ENCODE results near the gene SLC26A1.

The SLC26A1 gene

GRCh38 chr4:997375-998071, 4.3 kb upstream of the SLC26A1 start:
- no peak for DNase-seq

DNA sequence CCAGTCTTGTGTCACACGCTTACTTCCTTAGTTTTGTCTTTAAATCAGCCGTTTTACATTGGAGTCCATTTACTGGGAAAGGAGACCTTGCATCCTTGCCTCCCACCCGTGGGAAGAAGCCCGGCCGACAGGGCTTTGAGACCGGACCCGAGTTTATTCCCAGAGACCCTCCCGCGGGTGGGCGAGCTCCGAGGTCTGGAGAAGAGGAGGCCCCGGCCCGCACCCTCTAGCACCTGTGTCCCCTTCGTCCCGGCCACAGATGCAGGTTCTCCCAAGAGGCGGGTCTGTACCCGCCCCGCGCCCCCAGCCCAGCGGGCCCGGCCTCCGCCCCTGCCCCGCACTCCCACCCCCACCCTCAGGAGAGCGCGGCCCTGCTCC, 3.8 kb upstream of the SLC26A1 start:
- DNase-seq = no peak

DNA sequence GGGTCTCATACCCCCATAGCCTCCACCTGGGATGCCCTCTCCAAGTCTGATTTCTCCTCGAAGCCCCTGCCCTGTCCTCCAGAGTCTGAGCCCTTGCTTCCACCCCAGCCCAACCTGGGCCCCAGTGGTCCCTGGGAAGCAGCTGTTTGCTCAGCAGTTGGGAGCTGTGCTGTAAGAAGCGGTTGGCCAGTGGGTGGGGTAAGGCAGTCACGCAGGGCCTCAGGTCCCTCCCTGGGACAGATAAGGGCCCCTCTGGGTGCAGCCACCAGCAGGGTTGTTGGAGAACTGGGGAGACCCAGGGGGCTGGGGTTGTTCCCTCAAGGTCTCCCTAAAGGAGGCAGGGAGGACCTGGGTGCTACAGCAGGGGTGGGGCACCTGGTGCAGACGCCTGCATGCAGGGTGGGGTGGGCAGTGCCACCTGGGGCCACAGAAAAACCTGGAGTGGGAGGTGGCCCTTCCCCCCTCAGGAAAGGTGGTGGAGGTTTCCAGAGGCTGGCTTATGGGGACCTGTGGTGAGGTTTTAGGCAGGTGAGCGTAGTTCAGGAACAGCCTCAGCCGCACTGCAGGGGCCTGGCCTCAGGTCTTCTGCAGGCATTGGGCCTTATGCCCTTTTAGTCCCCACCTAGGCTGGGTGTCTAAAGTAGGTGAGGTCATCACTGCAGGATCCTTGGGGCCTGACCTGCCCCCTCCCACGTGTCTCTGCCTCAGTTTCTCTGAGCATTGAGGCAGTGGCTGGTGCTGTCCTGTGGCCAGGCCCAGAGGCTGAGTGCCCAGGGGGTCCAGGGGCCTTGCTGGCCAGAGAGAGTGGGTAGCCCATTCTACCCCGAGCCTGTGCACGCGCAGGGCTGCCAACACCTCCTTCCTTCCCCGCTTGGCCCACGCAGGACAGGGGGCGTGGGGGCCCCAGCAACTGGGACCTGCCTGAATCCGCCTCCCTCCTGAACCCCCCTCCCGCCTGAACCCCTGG, 3.1 kb upstream of the SLC26A1 start:
- no peak for DNase-seq

GRCh38 chr4:995311-996026, 2.3 kb upstream of the SLC26A1 start:
- DNase-seq = no peak

GRCh38 chr4:992297-993110, 700 bp downstream of the SLC26A1 start:
- DNase-seq = no peak

DNA sequence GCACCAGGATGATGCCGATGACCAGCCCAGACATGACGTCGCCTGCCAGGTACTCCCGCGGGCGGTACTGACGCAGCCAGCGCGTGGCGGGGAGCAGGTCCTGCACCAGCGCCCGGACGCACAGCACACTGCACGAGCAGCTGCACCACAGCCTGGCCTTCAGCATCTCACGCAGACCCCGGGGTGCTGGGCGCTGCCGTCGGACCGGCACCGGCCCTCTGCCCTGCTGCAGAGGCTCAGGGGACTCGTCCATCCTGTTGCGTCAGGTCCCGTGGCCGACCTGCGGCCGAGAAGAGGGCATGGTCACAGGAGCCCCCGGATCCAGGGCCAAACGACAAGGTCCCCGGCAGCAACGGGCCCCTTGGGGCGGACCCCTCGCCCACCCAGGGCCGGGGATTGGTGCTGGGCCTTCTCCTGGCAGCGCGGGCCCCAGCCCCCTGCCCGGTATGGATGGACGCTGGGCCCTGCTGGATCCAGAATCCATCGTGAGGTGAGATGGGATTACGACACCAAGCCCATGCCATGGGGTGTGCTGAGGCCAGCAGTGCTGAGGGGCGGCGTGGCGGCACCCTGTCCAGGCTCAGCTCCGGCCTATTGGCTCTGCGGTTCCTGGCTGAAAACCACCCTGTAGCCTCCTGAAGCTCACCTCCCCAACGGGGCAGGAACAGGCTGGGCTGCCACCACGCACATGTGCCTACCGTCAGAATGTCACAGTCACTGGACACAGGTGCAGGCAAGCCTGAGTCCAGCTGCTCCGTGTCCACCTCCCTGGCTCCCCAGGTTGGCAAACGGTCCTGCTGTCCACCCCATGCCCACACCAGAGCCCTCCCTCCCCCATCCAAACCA, 1.5 kb downstream of the SLC26A1 start:
- no peak for DNase-seq

DNA sequence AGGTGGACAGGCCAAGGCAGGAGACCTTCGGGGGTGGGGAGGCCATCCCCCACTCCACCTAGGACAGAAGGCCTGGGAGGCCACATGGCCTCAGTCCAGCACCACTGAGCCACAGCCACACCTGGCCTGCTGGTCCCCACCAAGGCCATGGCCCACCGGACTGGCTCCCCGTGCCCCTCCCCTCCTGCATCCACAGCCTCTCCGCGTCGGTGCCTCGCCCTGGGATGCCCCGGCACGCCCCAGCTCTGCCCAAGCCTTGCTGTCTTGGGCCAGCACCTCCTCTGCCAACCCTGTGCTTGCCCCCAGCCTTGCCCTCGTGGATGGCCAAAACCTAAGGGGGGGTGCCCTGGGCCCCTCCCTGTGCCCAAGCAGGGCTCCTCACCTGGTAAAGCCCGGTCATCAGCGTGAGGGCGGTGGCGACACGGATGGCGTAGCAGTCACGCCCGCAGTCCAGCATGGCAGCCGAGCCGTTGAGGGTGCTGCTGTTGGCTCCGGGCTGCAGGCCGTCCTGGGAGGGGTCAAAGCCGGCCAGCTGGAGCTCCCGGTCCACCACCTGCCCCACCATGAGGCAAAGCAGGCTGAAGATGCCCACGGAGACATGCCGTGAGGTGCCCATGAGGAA, 2.3 kb downstream of the SLC26A1 start:
- DNase-seq = no peak

GRCh38 chr4:989722-990471, 3.3 kb downstream of the SLC26A1 start:
- no peak for DNase-seq

DNA sequence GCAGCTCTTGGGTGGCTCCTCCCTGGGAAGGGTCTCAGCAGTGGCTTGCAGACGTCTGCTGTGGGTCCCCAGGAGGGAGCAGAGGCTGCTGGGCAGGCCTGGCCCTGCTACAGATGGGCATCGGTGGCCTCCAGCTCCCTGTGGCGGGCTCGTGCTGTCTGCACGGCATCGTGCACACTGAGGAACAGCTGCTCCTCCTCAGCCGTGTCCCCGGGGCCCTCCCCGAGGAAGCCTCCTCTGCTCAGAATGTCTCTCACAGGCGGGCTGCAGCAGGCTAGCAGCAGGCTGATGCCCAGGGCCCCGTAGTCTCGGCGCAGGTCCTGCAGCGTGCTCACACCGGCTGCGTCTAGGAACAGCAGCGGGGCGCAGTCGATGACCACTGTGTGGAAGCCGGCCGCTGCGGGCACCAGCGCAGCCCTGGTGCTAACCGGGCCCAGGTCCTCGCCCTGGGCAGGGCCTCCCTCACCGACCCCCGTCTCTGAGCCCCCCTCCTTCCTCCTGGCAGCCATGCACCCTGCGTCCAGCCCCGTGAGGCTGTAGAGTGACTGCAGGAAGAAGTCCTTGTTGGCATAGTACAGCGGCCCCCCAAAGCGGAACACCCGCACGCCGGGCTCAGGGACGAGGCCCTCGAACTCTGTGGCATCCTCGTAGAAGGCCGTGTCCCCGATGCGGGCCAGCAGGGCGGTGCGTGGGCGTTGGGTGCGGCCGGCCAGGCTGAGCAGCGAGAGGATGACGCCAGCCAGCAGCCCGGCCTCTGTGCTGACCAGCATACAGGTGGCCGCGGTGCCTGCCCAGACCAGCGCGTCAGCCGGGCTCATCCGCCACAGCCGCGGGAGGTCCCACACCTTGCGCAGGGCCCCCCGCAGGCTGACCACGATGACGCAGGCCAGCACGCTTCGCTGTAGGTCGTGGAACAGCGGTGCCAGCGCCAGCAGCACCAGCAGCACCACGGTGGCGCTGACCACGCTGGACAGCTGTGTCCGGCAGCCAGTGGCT, 4.2 kb downstream of the SLC26A1 start:
- no peak for DNase-seq

DNA sequence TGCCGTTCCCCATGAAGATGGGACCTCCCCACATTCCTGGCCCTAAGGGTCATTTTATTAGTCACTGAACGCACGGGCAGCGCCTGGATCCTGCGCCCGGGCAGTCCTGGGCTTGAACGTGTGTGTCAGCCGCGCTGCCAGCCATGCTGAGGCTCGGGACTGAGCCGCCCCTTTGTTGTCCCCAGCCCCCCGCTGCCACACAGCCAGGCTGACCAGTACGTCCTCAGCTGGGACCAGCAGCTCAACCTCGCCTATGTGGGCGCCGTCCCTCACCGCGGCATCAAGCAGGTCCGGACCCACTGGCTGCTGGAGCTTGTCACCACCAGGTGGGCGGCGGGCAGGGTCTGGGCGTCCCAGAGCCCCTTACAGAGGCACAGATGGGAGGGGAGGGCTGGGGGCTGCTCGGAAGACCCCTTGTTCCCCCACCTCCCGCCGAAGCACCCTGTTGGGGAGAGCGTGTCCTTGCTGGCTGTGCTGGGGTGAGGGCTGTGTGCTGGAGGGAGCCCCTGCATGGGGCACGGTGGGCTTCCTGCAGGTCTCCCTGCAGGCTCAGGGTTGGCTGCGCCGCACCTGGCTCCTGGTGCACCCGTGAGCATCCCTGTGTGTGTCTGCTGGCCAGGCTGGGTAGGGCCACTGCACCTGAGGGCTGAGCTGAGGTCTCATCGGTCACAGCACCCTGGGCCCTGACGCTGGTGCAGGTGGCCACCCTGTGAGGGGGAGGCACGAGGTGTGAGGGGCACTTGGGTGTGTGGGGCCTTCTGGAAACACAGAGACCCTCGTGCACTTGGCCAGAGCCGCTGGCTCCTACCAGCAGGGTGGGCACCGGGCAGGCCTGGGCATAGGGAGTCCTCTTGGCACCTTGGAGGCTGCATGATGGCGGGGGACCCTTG, 5.3 kb downstream of the SLC26A1 start:
- no peak for DNase-seq

GRCh38 chr4:986879-987623, 6.2 kb downstream of the SLC26A1 start, which contains the start of gene IDUA:
Gene IDUA (plus strand): TSS chr4:987044. CDS start chr4:987085, 41 bp downstream.
- no peak for DNase-seq

DNA sequence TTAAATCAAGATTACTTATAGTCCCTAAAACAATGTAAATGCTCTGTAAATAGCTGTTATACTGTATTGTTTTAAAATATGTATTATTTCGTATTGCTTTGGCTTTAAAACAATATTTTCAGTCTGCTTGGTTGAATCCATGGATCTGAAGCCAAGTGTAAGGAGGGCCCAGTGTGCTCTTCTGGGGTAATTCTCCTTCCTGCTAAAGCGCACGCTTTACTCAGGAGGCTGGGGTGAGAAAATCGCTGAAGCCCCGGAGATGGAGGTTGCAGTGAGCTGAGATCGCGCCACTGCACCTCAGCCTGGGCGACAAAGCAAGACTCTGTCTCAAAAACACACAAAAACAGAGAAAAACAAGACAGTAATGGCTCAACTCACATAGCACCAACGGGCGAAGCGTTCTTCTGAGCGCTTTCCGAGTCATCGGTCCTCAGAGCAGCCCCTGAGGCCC, 6.8 kb downstream of the SLC26A1 start:
- DNase-seq = no peak

DNA sequence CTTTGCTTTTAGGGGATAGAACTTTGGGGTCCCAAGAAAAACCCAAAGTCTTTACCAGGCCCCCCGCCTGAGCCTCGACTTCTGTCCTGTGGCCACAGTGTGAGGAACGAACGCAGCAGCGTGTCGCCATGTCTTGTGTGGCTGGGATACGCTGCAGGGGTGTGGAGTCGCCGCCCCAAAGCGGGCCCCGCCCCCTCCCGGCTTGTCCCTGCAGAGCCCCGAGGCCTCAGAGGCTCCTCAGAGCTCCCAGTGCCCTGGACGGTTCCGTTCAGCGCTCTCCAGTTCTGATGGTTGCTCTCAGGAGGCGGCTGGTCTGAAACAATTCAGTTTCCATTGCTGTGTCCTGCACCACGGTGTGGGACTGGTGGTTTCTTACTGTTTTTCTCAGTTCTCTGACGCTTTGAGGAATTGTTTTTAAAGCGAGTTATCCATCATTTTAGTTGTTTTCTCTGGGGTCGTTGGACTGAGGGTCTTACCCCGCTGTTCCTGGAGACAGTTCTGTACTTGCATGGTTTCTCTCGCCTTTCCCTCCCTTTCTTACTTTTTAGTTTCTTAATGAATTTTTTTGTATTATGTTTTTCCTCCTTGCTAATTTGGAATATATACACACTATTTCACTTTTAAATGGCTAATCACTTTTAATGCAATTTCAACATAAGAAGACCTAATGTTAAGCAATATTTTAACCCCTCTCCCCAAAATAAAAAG, 7.9 kb downstream of the SLC26A1 start:
- no peak for DNase-seq

GRCh38 chr4:984336-985054, 8.7 kb downstream of the SLC26A1 start:
- DNase-seq = no peak

DNA sequence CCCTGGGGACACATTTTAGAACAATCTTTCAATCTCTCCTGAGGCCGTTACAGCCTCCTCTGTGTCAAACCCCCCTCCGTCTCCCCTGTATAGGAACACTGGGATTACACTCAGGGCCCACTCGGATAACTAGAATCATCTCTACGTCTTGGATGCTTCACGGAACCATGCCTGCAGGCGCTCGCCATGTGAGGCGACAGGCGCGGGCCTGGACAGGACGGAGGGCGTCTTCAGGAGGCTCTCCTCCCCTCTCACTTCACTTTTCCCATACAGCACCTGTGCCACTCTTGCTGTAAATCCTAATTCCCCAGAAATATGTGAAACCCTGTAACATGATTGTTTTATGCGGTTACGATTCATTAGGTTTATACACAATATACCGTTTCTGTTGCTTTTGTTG, 10.4 kb downstream of the SLC26A1 start:
- DNase-seq = no peak

- no peak for DNase-seq
Measured at GRCh38 chr4:982291-982690, 10.9 kb downstream of the SLC26A1 start.
